Measurements from ENCODE around the gene EDC3. TPM values are rescaled to one million over a fixed set of nuclear protein-coding genes. Genes with fewer than 3 reads are reported as not detected.
A peak's percentile ranks its signal among the peaks of the same experiment; 100 is the strongest.
"Not testable (repeated sequence)": the region's sequence is repeated elsewhere in the genome, so short reads cannot be mapped to it uniquely, and the experiment has no call there.

EDC3 gene
- total RNA-seq, 1 donor from 2014 or later = 58.4 TPM

DNA sequence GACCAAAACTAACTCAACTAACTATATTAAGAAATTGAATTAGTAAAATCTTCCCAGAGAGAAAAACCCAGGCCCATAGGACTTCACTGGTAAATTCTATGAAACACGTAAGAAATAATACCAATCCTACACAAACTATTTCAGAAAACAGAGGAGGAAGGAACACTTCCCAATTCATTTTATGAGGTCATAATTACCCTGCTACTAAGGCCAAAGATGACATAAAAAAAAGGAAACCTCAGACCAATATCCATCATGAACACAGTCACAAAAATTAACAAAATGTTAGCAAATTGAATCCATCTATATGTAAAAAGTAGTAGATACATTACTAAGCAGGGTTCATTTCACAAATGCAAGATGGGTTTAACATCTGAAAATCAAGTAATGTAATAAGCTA lies 3.5 kb downstream of the EDC3 start:
- peaks cover 2% of the 10 kb centered on the region for H3K27me3 Mint-ChIP-seq (ENCODE audit: insufficient read depth)
- H3K4me3 Mint-ChIP-seq = peak overlapping the region; percentile 15
- H3K27ac Mint-ChIP-seq = no peak overlapping the region
- DNase-seq (ENCODE audit: low spot score) = no peak
- H3K4me1 Mint-ChIP-seq (ENCODE audit: low read depth) = peaks cover 40% of the 10 kb centered on the region
- peaks cover 4% of the 10 kb centered on the region for H3K36me3 Mint-ChIP-seq (ENCODE audit: low read depth)
- intact Hi-C loops (cut with micrococcal nuclease) = no loop called here
- H3K9me3 Mint-ChIP-seq = no peaks in the 10 kb centered on the region

DNA sequence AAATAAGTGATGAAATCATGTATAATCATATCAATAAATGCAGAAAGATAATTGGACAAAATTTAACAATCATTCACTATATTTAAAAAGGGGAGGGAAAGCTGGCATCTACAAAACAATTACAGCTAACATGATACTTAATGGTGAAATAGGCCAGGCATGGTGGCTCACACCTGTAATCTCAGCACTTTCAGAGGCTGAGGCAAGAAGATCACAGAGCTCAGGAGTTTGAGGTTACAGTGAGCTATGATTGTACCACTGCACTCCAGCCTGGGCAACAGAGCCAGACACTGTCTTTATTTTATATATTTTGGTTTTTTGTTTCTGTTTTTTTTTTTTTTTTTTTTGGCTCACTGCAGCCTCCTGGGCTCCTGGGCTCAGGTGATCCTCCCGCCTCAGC lies 12.1 kb downstream of the EDC3 start:
- no peaks in the 10 kb centered on the region for H3K4me1 Mint-ChIP-seq (ENCODE audit: low read depth)
- no peaks in the 10 kb centered on the region for H3K27me3 Mint-ChIP-seq (ENCODE audit: insufficient read depth)
- H3K4me3 Mint-ChIP-seq = no peak overlapping the region
- H3K9me3 Mint-ChIP-seq = peaks cover 7% of the 10 kb centered on the region
- H3K36me3 Mint-ChIP-seq (ENCODE audit: low read depth) = peaks cover 19% of the 10 kb centered on the region
- DNase-seq (ENCODE audit: low spot score) = no peak
- H3K27ac Mint-ChIP-seq = no peak overlapping the region
- intact Hi-C loops (cut with micrococcal nuclease) = no loop called here

DNA sequence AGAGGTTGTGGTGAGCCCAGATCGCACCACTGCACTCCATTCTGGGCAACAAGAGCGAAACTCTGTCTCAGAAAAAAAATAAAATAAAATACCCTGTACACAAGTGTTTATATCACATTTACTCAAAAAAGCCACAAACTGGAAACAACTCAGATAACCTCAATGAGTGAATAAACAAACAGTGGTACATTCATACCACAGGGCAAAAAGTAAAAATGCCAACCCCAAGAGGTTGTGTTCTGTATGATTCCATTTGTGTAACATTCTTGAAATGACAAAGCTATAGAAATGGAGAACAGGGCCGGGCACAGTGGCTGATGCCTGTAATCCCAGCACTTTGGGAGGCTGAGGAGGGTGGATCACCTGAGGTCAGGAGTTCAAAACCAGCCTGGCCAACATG lies 12.9 kb downstream of the EDC3 start:
- Mint-ChIP-seq H3K4me1 (ENCODE audit: low read depth) (no peaks in the 10 kb centered on the region), H3K27ac (no peak overlapping the region), H3K9me3 (peaks cover 7% of the 10 kb centered on the region), H3K36me3 (ENCODE audit: low read depth) (peaks cover 19% of the 10 kb centered on the region), H3K4me3 (no peak overlapping the region), H3K27me3 (ENCODE audit: insufficient read depth) (no peaks in the 10 kb centered on the region)
- intact Hi-C loops (cut with micrococcal nuclease) = no loop called here
- DNase-seq (ENCODE audit: low spot score) = no peak

GRCh38 chr15:74680456-74680855 lies 15.4 kb downstream of the EDC3 start:
- Mint-ChIP-seq H3K4me3 (no peak overlapping the region), H3K27ac (no peak overlapping the region), H3K9me3 (peaks cover 7% of the 10 kb centered on the region), H3K36me3 (ENCODE audit: low read depth) (peaks cover 17% of the 10 kb centered on the region), H3K4me1 (ENCODE audit: low read depth) (no peaks in the 10 kb centered on the region), H3K27me3 (ENCODE audit: insufficient read depth) (no peaks in the 10 kb centered on the region)
- intact Hi-C loops (cut with micrococcal nuclease) = no loop called here
- no peak for DNase-seq (ENCODE audit: low spot score)

DNA sequence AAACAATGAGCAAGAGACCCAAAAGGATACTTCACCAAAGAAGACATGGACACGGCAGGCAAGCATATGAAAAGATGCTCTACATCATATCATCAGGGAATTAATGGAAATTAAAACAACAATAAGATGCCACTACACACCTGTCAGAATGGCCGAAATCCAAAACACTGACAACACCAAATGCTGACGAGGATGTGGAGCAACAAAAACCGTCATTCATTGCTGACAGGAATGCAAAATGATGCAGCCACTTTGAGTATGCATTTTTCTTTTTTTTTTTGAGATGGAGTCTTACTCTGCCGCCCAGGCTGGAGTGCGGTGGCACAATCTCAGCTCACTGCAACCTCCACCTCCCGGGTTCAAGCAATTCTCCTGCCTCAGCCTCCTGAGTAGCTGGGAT lies 19.0 kb downstream of the EDC3 start:
- Mint-ChIP-seq H3K9me3 (no peaks in the 10 kb centered on the region), H3K36me3 (ENCODE audit: low read depth) (peaks cover 14% of the 10 kb centered on the region), H3K4me3 (no peak overlapping the region), H3K27ac (no peak overlapping the region), H3K4me1 (ENCODE audit: low read depth) (no peaks in the 10 kb centered on the region), H3K27me3 (ENCODE audit: insufficient read depth) (no peaks in the 10 kb centered on the region)
- intact Hi-C loops (cut with micrococcal nuclease) = no loop called here
- DNase-seq (ENCODE audit: low spot score) = no peak

- no peaks in the 10 kb centered on the region for H3K27me3 Mint-ChIP-seq (ENCODE audit: insufficient read depth)
- peaks cover 17% of the 10 kb centered on the region for H3K36me3 Mint-ChIP-seq (ENCODE audit: low read depth)
These were observed 21.7 kb downstream of the EDC3 start for GRCh38 chr15:74674161-74674560.

DNA sequence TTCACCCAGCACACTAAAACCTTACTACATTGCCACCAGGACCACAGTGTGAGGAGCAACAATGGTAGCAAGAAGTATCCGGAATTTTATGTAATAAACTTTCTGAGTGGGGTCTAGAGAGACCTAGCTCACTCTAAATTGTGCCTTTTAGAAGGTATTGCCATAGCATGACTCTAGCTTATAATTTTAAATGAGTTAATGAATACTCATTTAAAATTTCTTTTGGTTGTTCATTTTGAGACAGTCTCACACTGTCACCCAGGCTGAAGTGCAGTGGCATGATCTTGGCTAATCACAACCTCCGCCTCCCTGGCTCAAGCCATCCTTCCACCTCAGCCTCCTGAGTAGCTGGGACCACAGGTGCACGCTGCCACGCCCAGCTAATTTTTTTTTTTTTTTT lies 26.2 kb downstream of the EDC3 start:
- H3K9me3 Mint-ChIP-seq = no peaks in the 10 kb centered on the region
- DNase-seq (ENCODE audit: low spot score) = no peak
- intact Hi-C loops (cut with micrococcal nuclease) = no loop called here
- H3K27me3 Mint-ChIP-seq (ENCODE audit: insufficient read depth) = no peaks in the 10 kb centered on the region
- H3K36me3 Mint-ChIP-seq (ENCODE audit: low read depth) = peaks cover 19% of the 10 kb centered on the region
- H3K27ac Mint-ChIP-seq = no peak overlapping the region
- H3K4me1 Mint-ChIP-seq (ENCODE audit: low read depth) = no peaks in the 10 kb centered on the region
- no peak overlapping the region for H3K4me3 Mint-ChIP-seq

More at GRCh38 chr15:74674161-74674560, 21.7 kb downstream of the EDC3 start:
- no peak overlapping the region for H3K27ac Mint-ChIP-seq
- no peak for DNase-seq (ENCODE audit: low spot score)
- no peak overlapping the region for H3K4me3 Mint-ChIP-seq
- no peaks in the 10 kb centered on the region for H3K4me1 Mint-ChIP-seq (ENCODE audit: low read depth)
- intact Hi-C loops (cut with micrococcal nuclease) = no loop called here
- H3K9me3 Mint-ChIP-seq = no peaks in the 10 kb centered on the region

GRCh38 chr15:74667975-74668374 lies 27.8 kb downstream of the EDC3 start:
- intact Hi-C loops (cut with micrococcal nuclease) = no loop called here
- DNase-seq (ENCODE audit: low spot score) = no peak
- no peaks in the 10 kb centered on the region for H3K4me1 Mint-ChIP-seq (ENCODE audit: low read depth)
- no peaks in the 10 kb centered on the region for H3K9me3 Mint-ChIP-seq
- no peak overlapping the region for H3K27ac Mint-ChIP-seq
- peaks cover 12% of the 10 kb centered on the region for H3K36me3 Mint-ChIP-seq (ENCODE audit: low read depth)
- H3K4me3 Mint-ChIP-seq = no peak overlapping the region
- H3K27me3 Mint-ChIP-seq (ENCODE audit: insufficient read depth) = no peaks in the 10 kb centered on the region

DNA sequence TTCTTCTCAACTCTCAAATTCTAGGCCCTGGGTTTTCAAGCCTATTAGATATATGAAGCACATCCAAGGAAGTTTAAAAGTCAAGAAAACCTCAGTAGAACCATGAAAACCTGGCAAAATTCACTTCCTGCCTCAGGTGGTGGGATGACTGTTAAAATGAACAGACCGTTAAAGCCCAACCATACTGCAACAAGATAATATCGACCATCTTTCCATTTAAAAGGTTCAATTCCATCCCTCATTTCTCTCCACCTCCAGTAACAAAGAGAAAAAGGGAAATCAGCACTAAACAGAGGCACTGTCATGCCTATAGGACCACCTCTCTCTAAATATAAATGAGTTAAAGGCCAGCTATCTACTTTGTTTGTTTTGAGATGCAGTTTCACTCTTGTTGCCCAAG lies 31.2 kb downstream of the EDC3 start:
- Mint-ChIP-seq H3K27me3 (ENCODE audit: insufficient read depth) (no peaks in the 10 kb centered on the region), H3K9me3 (no peaks in the 10 kb centered on the region), H3K4me1 (ENCODE audit: low read depth) (no peaks in the 10 kb centered on the region), H3K4me3 (no peak overlapping the region), H3K27ac (no peak overlapping the region), H3K36me3 (ENCODE audit: low read depth) (peaks cover 3% of the 10 kb centered on the region)
- DNase-seq (ENCODE audit: low spot score) = no peak
- intact Hi-C loops (cut with micrococcal nuclease) = no loop called here

DNA sequence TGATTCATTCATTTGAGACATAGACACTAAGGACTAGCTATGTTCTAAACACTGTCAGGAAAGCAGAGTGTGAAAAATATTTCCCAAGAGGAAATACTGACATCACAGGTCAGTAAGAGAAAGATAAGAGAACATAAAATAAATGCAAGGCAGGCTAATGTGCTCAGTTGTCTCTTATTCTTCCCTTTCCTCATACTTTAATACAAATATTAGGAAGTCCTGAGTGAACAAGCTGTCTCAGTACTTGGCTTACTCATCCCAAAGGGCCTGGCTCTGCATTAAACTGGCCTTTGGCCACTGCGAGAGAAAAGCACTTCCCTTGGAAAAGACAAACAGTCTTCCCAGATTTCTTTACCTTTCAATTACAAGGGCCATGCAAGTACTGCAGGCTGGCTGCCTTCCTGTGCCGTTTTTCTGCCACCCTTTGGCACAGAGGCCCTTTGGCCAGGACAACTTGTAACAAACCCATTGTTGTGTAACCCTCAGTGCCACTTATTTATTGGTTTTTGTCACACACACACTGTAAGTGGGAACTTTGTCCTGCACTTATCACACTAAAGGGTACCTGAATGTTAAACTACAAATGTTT lies 31.7 kb downstream of the EDC3 start:
- H3K4me3 Mint-ChIP-seq = no peak overlapping the region
- H3K4me1 Mint-ChIP-seq (ENCODE audit: low read depth) = no peaks in the 10 kb centered on the region

GRCh38 chr15:74663303-74664027 lies 32.4 kb downstream of the EDC3 start:
- intact Hi-C loops (cut with micrococcal nuclease) = no loop called here
- Mint-ChIP-seq H3K27me3 (ENCODE audit: insufficient read depth) (no peaks in the 10 kb centered on the region), H3K36me3 (ENCODE audit: low read depth) (peaks cover 3% of the 10 kb centered on the region), H3K4me3 (no peak overlapping the region), H3K27ac (no peak overlapping the region), H3K4me1 (ENCODE audit: low read depth) (no peaks in the 10 kb centered on the region), H3K9me3 (no peaks in the 10 kb centered on the region)
- no peak for DNase-seq (ENCODE audit: low spot score)

More for the DNA sequence above, 31.7 kb downstream of the EDC3 start:
- intact Hi-C loops (cut with micrococcal nuclease) = no loop called here
- DNase-seq (ENCODE audit: low spot score) = no peak
- Mint-ChIP-seq H3K27me3 (ENCODE audit: insufficient read depth) (no peaks in the 10 kb centered on the region), H3K9me3 (no peaks in the 10 kb centered on the region), H3K36me3 (ENCODE audit: low read depth) (peaks cover 3% of the 10 kb centered on the region), H3K27ac (no peak overlapping the region)

- intact Hi-C loops (cut with micrococcal nuclease) = no loop called here
- H3K4me1 Mint-ChIP-seq (ENCODE audit: low read depth) = peaks cover 11% of the 10 kb centered on the region
- no peak overlapping the region for H3K27ac Mint-ChIP-seq
- no peaks in the 10 kb centered on the region for H3K9me3 Mint-ChIP-seq
- no peaks in the 10 kb centered on the region for H3K27me3 Mint-ChIP-seq (ENCODE audit: insufficient read depth)
- peaks cover 1% of the 10 kb centered on the region for H3K36me3 Mint-ChIP-seq (ENCODE audit: low read depth)
- DNase-seq (ENCODE audit: low spot score) = no peak
- no peak overlapping the region for H3K4me3 Mint-ChIP-seq
These were observed 33.6 kb downstream of the EDC3 start for GRCh38 chr15:74662064-74662860.

- H3K36me3 Mint-ChIP-seq (ENCODE audit: low read depth); H3K27me3 Mint-ChIP-seq (ENCODE audit: insufficient read depth); H3K4me3 Mint-ChIP-seq; DNase-seq (ENCODE audit: low spot score); intact Hi-C loops (cut with micrococcal nuclease); H3K27ac Mint-ChIP-seq; H3K9me3 Mint-ChIP-seq: not testable (repeated sequence)
- H3K4me1 Mint-ChIP-seq (ENCODE audit: low read depth) = peaks cover 21% of the 10 kb centered on the region
These were observed 34.5 kb downstream of the EDC3 start for GRCh38 chr15:74661280-74661679.

Measured in activated T-helper 1 cell treated with anti-CD3 and anti-CD28 coated beads, Interleukin-12 subunit alpha, Interleukin-12 subunit beta, Interleukin-2, Interleukin-4 antibody, amounts not matched to agents 30 ng/mL and 10 ng/mL and 1 ng/mL, durations not matched to agents 14 hours and 24 hours and 36 hours (primary cell).